ENCODE measurements around the gene C1GALT1.

- TF ChIP-seq CTCF (IDR thresholded peaks at IDR 0.05; ENCODE audit: low read length), result no peak
- TF ChIP-seq EZH2 (IDR thresholded peaks at IDR 0.05; ENCODE audit: borderline replicate concordance, low read length), result no peak
Measured at GRCh38 chr7:7231000-7231399, 48.7 kb downstream of the C1GALT1 start.

All from OCI-LY1 (cell line).